Panc1 (cell line): Measurements from ENCODE around the gene MAP2K6. TPM values are rescaled to one million over a fixed set of nuclear protein-coding genes. Genes with fewer than 3 reads are reported as not detected.

Experiments used
- ATAC-seq: fragments of 200-7000 bp; cut with Tn5 transposase; 2 replicates; pipeline ENCODE4 v1.9.1; 2020; ENCODE audit warnings: mild to moderate bottlenecking, moderate library complexity
- BruUV-seq: library from RNA; stranded (reverse); fragments of 400-500 nt; replicated peaks from 2 replicates; lab custom pipeline; 2021; lab: Mats Ljungman, UMichigan
- CTCF ChIA-PET: fragments of 300-600 bp; sonication (Branson Sonifier 250); formaldehyde crosslinking; loops from one replicate; lab custom pipeline; 2022; ENCODE audit warnings: antibody characterized with exemption; lab: Charles Lee
- POLR2A ChIA-PET: fragments of 300-600 bp; sonication (Branson Sonifier 250); formaldehyde crosslinking; loops from one replicate; lab custom pipeline; 2022; ENCODE audit warnings: antibody characterized with exemption; lab: Charles Lee
- DNase-seq: peaks from one replicate; pipeline ENCODE4 v3.0.0-alpha.2; 2010; ENCODE audit warnings: low read depth, low spot score
- H3K27ac ChIP-seq: 2 replicates; pipeline ENCODE4 v1.5.1; 2011; ENCODE audit warnings: mild to moderate bottlenecking, low read length, inconsistent platforms
- H3K27me3 ChIP-seq: fragments of 200-500 bp; sonication (Bioruptor generic); 2 replicates; pipeline ENCODE4 v1.6.0; 2014; ENCODE audit warnings: low read length, inconsistent platforms; ENCODE audit not compliant: control insufficient read depth, insufficient read depth
- H3K36me3 ChIP-seq: fragments of 200-500 bp; sonication (Bioruptor generic); 2 replicates; pipeline ENCODE4 v1.5.1; 2014; ENCODE audit warnings: inconsistent platforms, mild to moderate bottlenecking, low read length, moderate library complexity; ENCODE audit not compliant: control insufficient read depth, insufficient read depth
- H3K4me1 ChIP-seq: 2 replicates; pipeline ENCODE4 v1.5.1; 2011; ENCODE audit warnings: inconsistent platforms, mild to moderate bottlenecking, low read length, moderate library complexity; ENCODE audit not compliant: control insufficient read depth, insufficient read depth
- H3K4me3 ChIP-seq, 2 experiments: 2 replicates each; pipeline ENCODE4 v1.5.1; 2011 to 2012; ENCODE audit warnings: low read depth in 2 of 2, low read length in 2 of 2, mild to moderate bottlenecking in 2 of 2, inconsistent platforms in 1 of 2, moderate library complexity in 1 of 2
- H3K9me3 ChIP-seq: fragments of 200-500 bp; sonication (Bioruptor generic); 2 replicates; pipeline ENCODE4 v1.5.1; 2014; ENCODE audit warnings: low read depth, mild to moderate bottlenecking, inconsistent platforms, low read length, moderate library complexity; ENCODE audit not compliant: control insufficient read depth, insufficient read depth
- POLR2AphosphoS5 ChIP-seq: IDR thresholded peaks from 2 replicates; pipeline ENCODE4 v1.6.1; 2012; ENCODE audit warnings: mild to moderate bottlenecking, low read depth, low read length, moderate library complexity
- SIN3A ChIP-seq: IDR thresholded peaks from 2 replicates; pipeline ENCODE4 v1.6.1; 2012; ENCODE audit warnings: low read depth, mild to moderate bottlenecking, low read length, moderate library complexity, borderline replicate concordance; ENCODE audit not compliant: insufficient read depth
- TCF7L2 ChIP-seq: IDR thresholded peaks from 2 replicates; pipeline ENCODE4 v1.6.1; 2011; ENCODE audit warnings: mild to moderate bottlenecking, low read depth, low read length, inconsistent platforms
- in situ Hi-C: cut with HindIII; loops from 2 replicates; pipeline ENCODE4 v1.10.0; 2016; ENCODE audit warnings: low sequenced_read_pairs, low pct_unique_long_range_greater_than_20kb
- intact Hi-C: fragments of 100-400 bp; cut with micrococcal nuclease; formaldehyde crosslinking; loops from one replicate; pipeline ENCODE4 v1.10.0; 2022; ENCODE audit not compliant: unreplicated experiment
- total RNA-seq: library from RNA; stranded (reverse); gene quantifications from one replicate; pipeline ENCODE4 v1.2.1, GENCODE V29; 2021; ENCODE audit not compliant: unreplicated experiment
- TF ChIP-seq, protein P1 (sequence below): fragments of 450-650 bp; IDR thresholded peaks from 2 replicates; pipeline ENCODE4 v1.5.1; 2017; ENCODE audit warnings: mild to moderate bottlenecking
- TF ChIP-seq, protein P2 (sequence below), 2 experiments: IDR thresholded peaks; 2 replicates each; pipeline ENCODE4 v1.6.1; 2011 to 2012; ENCODE audit warnings: low read depth in 2 of 2, control low read depth in 1 of 2, low read length in 1 of 2, mild to moderate bottlenecking in 1 of 2, moderate library complexity in 1 of 2; ENCODE audit not compliant: insufficient read depth in 1 of 2

MAP2K6 gene
- total RNA-seq, 1 experiment from 2014 or later: 11.8 TPM

DNA sequence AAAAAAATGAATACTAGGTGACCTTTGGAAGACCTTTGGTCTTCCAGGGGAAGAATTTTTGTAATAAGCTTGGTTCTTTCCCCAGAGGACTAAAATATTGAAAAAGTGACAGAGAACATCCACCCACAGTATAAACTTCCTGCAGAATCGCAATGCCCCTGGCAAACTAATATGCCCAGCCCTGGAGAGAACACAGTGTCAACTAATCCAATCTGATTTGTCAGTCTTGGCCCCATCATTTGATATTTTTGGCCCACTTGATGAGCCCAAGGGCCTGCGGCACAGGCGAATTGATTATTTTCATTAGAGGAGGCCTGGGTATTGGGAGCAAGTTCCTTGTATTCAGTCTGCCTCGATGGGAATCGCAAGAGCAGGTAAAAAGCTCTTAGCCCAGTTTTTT lies 98.4 kb downstream of the MAP2K6 start:
- in situ Hi-C loops: no loop called here
- intact Hi-C loops: no loop called here
- no peaks in the 10 kb centered on the region for H3K36me3 ChIP-seq
- H3K27ac ChIP-seq: no peak overlapping the region
- no peak for ATAC-seq
- ChIA-PET CTCF (no interaction called here), POLR2A (no interaction called here)
- no peak for TF ChIP-seq POLR2AphosphoS5
- TF ChIP-seq TCF7L2: no peak
- no peak for TF ChIP-seq SIN3A
- TF ChIP-seq, protein P1, sequence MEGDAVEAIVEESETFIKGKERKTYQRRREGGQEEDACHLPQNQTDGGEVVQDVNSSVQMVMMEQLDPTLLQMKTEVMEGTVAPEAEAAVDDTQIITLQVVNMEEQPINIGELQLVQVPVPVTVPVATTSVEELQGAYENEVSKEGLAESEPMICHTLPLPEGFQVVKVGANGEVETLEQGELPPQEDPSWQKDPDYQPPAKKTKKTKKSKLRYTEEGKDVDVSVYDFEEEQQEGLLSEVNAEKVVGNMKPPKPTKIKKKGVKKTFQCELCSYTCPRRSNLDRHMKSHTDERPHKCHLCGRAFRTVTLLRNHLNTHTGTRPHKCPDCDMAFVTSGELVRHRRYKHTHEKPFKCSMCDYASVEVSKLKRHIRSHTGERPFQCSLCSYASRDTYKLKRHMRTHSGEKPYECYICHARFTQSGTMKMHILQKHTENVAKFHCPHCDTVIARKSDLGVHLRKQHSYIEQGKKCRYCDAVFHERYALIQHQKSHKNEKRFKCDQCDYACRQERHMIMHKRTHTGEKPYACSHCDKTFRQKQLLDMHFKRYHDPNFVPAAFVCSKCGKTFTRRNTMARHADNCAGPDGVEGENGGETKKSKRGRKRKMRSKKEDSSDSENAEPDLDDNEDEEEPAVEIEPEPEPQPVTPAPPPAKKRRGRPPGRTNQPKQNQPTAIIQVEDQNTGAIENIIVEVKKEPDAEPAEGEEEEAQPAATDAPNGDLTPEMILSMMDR: no peak
- TF ChIP-seq, protein P2, sequence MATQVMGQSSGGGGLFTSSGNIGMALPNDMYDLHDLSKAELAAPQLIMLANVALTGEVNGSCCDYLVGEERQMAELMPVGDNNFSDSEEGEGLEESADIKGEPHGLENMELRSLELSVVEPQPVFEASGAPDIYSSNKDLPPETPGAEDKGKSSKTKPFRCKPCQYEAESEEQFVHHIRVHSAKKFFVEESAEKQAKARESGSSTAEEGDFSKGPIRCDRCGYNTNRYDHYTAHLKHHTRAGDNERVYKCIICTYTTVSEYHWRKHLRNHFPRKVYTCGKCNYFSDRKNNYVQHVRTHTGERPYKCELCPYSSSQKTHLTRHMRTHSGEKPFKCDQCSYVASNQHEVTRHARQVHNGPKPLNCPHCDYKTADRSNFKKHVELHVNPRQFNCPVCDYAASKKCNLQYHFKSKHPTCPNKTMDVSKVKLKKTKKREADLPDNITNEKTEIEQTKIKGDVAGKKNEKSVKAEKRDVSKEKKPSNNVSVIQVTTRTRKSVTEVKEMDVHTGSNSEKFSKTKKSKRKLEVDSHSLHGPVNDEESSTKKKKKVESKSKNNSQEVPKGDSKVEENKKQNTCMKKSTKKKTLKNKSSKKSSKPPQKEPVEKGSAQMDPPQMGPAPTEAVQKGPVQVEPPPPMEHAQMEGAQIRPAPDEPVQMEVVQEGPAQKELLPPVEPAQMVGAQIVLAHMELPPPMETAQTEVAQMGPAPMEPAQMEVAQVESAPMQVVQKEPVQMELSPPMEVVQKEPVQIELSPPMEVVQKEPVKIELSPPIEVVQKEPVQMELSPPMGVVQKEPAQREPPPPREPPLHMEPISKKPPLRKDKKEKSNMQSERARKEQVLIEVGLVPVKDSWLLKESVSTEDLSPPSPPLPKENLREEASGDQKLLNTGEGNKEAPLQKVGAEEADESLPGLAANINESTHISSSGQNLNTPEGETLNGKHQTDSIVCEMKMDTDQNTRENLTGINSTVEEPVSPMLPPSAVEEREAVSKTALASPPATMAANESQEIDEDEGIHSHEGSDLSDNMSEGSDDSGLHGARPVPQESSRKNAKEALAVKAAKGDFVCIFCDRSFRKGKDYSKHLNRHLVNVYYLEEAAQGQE (IDR thresholded peaks at IDR 0.05; ENCODE audit: insufficient read depth in 1 of 2, low read depth in 2 of 2, low read length in 1 of 2): no peak
- H3K4me1 ChIP-seq: no peaks in the 10 kb centered on the region
- H3K27me3 ChIP-seq: no peaks in the 10 kb centered on the region
- BruUV-seq: no TSS peak
- no peaks in the 10 kb centered on the region for H3K9me3 ChIP-seq
- no peak overlapping the region for H3K4me3 ChIP-seq
- DNase-seq: no peak

DNA sequence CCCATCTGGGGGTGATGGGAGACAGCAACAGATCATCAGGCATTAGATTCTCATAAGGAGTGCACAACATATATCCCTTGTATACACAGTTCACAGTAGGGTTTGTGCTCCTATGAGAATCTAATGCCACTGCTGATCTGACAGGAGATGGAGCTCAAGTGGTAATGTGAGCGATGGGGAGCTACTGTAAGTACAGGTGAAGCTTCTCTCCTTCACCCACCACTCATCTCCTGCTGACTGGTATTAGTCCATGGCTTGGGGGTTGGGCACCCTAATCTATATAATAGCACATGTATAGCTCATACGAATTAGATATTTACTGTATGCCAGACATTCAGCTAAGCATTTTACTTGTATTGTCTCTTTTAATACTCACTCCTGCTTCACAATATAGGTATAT lies 101.7 kb downstream of the MAP2K6 start:
- ChIA-PET POLR2A (interaction anchor here (0.5 kb wide), 1 partner anchor 148 kb away, joined by 11 read pairs; no protein-coding TSS in a partner anchor), CTCF (no interaction called here)
- in situ Hi-C loops: no loop called here
- Histone ChIP-seq H3K9me3 (no peaks in the 10 kb centered on the region), H3K27ac (no peak overlapping the region), H3K27me3 (no peaks in the 10 kb centered on the region), H3K4me1 (no peaks in the 10 kb centered on the region), H3K36me3 (no peaks in the 10 kb centered on the region), H3K4me3 (no peak overlapping the region)
- intact Hi-C loops: no loop called here
- ATAC-seq: no peak
- DNase-seq: no peak
- no peak for TF ChIP-seq SIN3A
- TF ChIP-seq POLR2AphosphoS5: no peak
- TF ChIP-seq TCF7L2: no peak
- BruUV-seq: no TSS peak

DNA sequence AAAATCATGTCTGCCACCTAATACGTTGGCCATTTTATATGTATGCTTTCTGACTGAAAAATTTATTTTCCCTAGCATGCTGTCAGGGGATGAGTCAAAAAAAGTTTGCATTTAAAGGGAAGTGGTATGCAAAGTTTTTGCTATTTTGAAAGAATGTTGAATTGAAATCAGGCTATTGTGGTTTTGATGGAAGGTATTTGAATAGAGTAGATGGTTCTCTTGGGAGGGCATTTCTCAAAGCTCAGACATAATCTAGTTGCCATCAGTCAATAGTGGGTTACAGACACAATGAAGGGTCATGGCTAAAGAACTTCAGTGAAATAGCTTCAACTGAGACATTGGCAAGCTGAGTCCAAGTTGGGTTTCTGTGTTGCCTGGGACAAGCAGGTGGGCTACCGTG lies 102.4 kb downstream of the MAP2K6 start:
- Histone ChIP-seq H3K27ac (no peak overlapping the region), H3K9me3 (no peaks in the 10 kb centered on the region), H3K27me3 (no peaks in the 10 kb centered on the region), H3K4me1 (no peaks in the 10 kb centered on the region), H3K36me3 (no peaks in the 10 kb centered on the region), H3K4me3 (no peak overlapping the region)
- ChIA-PET POLR2A (no interaction called here), CTCF (no interaction called here)
- no peak for ATAC-seq
- DNase-seq: no peak
- intact Hi-C loops (no loop called here), in situ Hi-C loops (no loop called here)
- TF ChIP-seq POLR2AphosphoS5: no peak
- TF ChIP-seq, protein P1: no peak
- TF ChIP-seq, protein P2 (IDR thresholded peaks at IDR 0.05; ENCODE audit: insufficient read depth in 1 of 2, low read depth in 2 of 2, low read length in 1 of 2): no peak
- TF ChIP-seq TCF7L2: no peak
- TF ChIP-seq SIN3A: no peak
- BruUV-seq: no TSS peak
